ENCODE data around the gene TESMIN. TPM values are rescaled to one million over a fixed set of nuclear protein-coding genes. Genes with fewer than 3 reads are reported as not detected.

Gene TESMIN
- total and polyA plus RNA-seq, 2 of the 4 experiments (the other 2 are of a cell fraction): 0.90 to 2.2 TPM

DNA sequence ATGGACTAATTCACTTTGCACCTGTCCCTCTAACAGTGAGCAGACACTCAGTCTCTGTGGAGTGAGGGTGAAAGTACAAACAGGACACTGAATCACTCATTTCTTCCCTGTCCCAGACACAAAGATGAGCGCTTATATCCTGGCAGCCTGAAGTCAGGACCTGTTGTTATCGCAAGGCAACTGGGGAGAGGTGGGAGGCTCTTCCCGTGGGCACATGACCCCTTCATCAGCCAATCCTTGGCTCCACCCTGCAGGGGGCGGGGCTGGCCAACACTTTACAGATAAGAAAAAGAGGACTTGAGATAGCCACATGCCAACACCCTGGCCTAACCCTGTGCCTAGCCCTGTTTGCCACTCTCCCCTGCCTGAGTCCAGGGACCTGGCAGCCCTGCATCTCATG is 29.5 kb upstream of the TESMIN start:
- H2BK15ac ChIP-seq (ENCODE audit: low read depth, low read length): no peak overlapping the region
- ChIA-PET CTCF (no interaction called here), POLR2A (ENCODE audit: unreplicated experiment) (no interaction called here)
- H3K4me2 ChIP-seq (ENCODE audit: low read depth, low read length): no peak overlapping the region
- no peak overlapping the region for H3K18ac ChIP-seq (ENCODE audit: low read depth, low read length)
- no peak overlapping the region for H2AK5ac ChIP-seq (ENCODE audit: low read depth, low read length)
- H2AFZ ChIP-seq (replicated peaks; ENCODE audit: low read length, poor library complexity): no peak overlapping the region
- H4K91ac ChIP-seq (ENCODE audit: insufficient read depth, low read depth, low read length): no peak overlapping the region
- ATAC-seq (ENCODE audit: low read depth) (peak; percentile 63), DNase-seq (no peak)
- TF ChIP-seq BHLHE40 (IDR thresholded peaks at IDR 0.05; ENCODE audit: low read depth, low read length) (no peak), POLR2A (IDR thresholded peaks at IDR 0.05; ENCODE audit: low read depth, low read length) (no peak), MAZ (IDR thresholded peaks at IDR 0.05; ENCODE audit: borderline replicate concordance, low read depth, low read length) (no peak), CEBPB (IDR thresholded peaks at IDR 0.05; ENCODE audit: low read depth, low read length) (no peak), NFE2L2 (IDR thresholded peaks at IDR 0.05; ENCODE audit: low read depth, low read length) (no peak), SMC3 (IDR thresholded peaks at IDR 0.05; ENCODE audit: low read depth, low read length) (no peak), CHD1 (IDR thresholded peaks at IDR 0.05; ENCODE audit: low read depth, low read length) (no peak)
- TF ChIP-seq, protein P1, sequence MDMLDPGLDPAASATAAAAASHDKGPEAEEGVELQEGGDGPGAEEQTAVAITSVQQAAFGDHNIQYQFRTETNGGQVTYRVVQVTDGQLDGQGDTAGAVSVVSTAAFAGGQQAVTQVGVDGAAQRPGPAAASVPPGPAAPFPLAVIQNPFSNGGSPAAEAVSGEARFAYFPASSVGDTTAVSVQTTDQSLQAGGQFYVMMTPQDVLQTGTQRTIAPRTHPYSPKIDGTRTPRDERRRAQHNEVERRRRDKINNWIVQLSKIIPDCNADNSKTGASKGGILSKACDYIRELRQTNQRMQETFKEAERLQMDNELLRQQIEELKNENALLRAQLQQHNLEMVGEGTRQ (IDR thresholded peaks at IDR 0.05; ENCODE audit: low read depth, low read length): peak; percentile 67
- no peaks in the 10 kb centered on the region for H3K27me3 ChIP-seq (ENCODE audit: control insufficient read depth, insufficient read depth, low read length)
- no peak overlapping the region for H3K4me3 ChIP-seq (ENCODE audit: insufficient read depth, low read depth, low read length)
- H2BK20ac ChIP-seq (ENCODE audit: low read depth, low read length): no peak overlapping the region
- H4K20me1 ChIP-seq (ENCODE audit: insufficient read depth, low read length): no peaks in the 10 kb centered on the region; the same call in 1 of the 2 replicates
- no peak overlapping the region for H4K5ac ChIP-seq (ENCODE audit: low read depth, low read length)
- intact Hi-C loops (cut with micrococcal nuclease) (no loop called here), dilution Hi-C loops (cut with HindIII; ENCODE audit: low sequenced_read_pairs, unreplicated experiment) (no loop called here), in situ Hi-C loops (cut with MboI; ENCODE audit: low sequenced_read_pairs) (no loop called here)
- H3K27ac ChIP-seq (ENCODE audit: insufficient read depth, low read length): no peak overlapping the region
- no peaks in the 10 kb centered on the region for H3K9me3 ChIP-seq (ENCODE audit: control insufficient read depth, insufficient read depth, low read length)
- H2BK120ac ChIP-seq (ENCODE audit: low read depth, low read length): no peak overlapping the region
- peak overlapping the region; percentile 28 for H2AK9ac ChIP-seq (replicated peaks; ENCODE audit: low read depth, low read length, poor library complexity)
- no peak overlapping the region for H3K23ac ChIP-seq (ENCODE audit: low read depth, low read length)
- H3K14ac ChIP-seq (replicated peaks; ENCODE audit: low read depth, low read length): no peak overlapping the region
- H2BK5ac ChIP-seq (ENCODE audit: low read depth, low read length, poor library complexity, severe bottlenecking): no peak overlapping the region
- no TSS peak for BruUV-seq (replicated peaks)
- no CpG with 5 or more reads among the region's 4 CpGs for WGBS, 2 experiments (ENCODE audit: extremely low coverage in 2 of 2, insufficient read length in 1 of 2)
- no peaks in the 10 kb centered on the region for H3K79me1 ChIP-seq (ENCODE audit: low read depth in 1 of 2, low read length in 2 of 2)
- peaks cover 64% of the 10 kb centered on the region for H3K36me3 ChIP-seq (ENCODE audit: control insufficient read depth, insufficient read depth, low read length)
- H3K9ac ChIP-seq (ENCODE audit: low read depth, low read length): no peak overlapping the region
- H3K9me1 ChIP-seq (ENCODE audit: insufficient read depth, low read length): no peaks in the 10 kb centered on the region
- H3K4ac ChIP-seq (ENCODE audit: low read depth, low read length): no peak overlapping the region
- no peaks in the 10 kb centered on the region for H3K4me1 ChIP-seq (ENCODE audit: control insufficient read depth, insufficient read depth, low read length)
- H4K8ac ChIP-seq (ENCODE audit: low read depth in 2 of 2, low read length in 2 of 2): no peak overlapping the region
- no peak overlapping the region for H3K56ac ChIP-seq (ENCODE audit: extremely low read depth, insufficient read depth, low read length)

All from IMR-90 (cell line).